DMS 273 treated with DMSO at 0.1 percent for 48 hours (cell line): ENCODE measurements around the gene CDK16.

ENCODE experiments used
- DNase-seq: peaks from one replicate; lab custom pipeline; 2025; lab: John Stamatoyannopoulos, UW

CDK16 gene

GRCh38 chrX:47228550-47229270 is 10.2 kb downstream of the CDK16 start:
- DNase-seq: no peak

- DNase-seq: no peak
Measured at GRCh38 chrX:47229427-47229826, 10.9 kb downstream of the CDK16 start.

DNA sequence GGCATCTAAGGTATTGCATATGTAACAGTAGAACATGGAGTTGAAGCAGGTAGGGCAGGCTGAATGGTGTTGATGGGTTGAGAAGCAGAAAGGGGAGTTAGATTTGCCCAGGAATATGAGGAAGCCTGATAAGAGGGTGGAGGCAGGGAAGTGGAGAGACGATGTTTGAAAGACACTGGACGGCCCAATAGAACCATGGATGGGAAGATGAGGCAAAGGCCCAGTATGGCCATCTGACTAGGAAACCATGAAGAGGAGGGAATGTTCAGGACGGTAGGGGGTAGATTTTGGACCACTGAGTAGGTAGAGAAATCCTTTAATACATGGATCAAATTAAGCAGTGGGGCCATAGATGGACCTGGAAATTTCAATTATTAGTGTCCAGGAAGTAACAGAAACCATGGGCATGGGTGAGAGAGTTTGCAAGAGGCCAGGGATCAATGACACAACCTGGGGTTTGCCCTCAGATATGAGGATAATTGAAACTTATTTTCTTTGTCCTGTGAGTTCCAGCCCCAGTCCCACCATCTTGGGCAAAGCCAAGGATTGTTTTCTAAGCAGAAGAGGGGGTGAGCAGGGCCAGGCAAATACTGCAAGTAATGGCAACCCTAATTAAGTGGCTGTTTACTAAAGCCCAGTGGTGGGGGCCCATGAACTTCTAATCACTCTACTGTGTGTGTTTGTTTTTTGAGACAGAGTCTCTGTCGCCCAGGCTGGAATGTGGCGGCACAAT is 11.8 kb downstream of the CDK16 start:
- DNase-seq: no peak

- no peak for DNase-seq
Measured at GRCh38 chrX:47231167-47231566, 12.7 kb downstream of the CDK16 start.

DNA sequence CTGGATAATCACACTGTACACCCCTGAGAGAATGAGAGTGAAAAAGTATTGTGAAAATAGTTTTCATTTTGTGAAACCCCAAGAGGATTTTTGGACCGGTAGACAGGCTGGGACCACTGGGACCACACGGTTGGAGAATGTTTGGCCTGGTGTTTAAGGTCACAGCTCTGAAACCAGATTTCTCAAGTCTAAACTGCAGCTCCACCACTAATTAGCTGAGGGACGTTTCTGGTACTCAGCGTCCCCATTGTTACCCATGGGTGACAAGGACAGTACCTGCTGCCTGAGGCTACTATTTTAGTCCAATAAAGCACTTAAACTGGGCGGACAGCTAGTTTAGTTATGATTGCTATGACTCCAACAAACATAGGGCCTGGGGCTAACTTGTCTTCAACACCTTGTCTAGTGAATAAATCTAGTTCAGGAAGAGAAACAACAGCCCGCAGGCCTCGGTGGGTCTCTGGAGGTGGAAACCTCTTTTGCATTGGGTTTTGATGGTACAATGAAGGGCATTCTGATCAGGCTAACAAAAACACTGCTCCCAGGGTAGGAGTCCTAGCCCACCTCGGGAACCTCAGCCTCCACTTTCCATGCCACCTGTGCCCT is 13.8 kb downstream of the CDK16 start:
- no peak for DNase-seq

- no peak for DNase-seq
Measured at GRCh38 chrX:47232803-47233332, 14.4 kb downstream of the CDK16 start, which contains the start of gene USP11. TSS of gene USP11 (plus strand) at chrX:47233009. CDS start at chrX:47233044, 35 bp downstream.

- peak; percentile 90 for DNase-seq
Measured at GRCh38 chrX:47233333-47234113, 15.0 kb downstream of the CDK16 start.

DNA sequence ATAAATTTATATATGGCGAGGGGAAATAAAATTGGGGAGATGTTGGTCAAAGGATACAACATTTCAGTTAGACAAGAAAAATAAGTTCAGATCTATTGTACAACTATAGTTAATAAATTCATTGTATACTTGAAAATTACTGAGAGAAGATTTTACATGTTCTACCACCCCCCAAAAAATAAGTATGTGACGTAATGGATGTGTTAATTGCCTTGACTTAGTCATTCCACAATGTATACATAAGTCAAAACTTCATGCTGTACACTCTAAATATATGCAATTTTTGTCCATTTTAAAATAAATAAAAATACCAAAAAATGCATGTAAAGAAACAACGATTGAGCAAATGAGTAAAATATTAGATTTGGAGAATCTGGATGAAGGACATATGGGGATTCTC is 16.1 kb downstream of the CDK16 start:
- DNase-seq: no peak

GRCh38 chrX:47235691-47236103 is 17.2 kb downstream of the CDK16 start:
- no peak for DNase-seq

GRCh38 chrX:47239199-47239598 is 20.7 kb downstream of the CDK16 start:
- no peak for DNase-seq

DNA sequence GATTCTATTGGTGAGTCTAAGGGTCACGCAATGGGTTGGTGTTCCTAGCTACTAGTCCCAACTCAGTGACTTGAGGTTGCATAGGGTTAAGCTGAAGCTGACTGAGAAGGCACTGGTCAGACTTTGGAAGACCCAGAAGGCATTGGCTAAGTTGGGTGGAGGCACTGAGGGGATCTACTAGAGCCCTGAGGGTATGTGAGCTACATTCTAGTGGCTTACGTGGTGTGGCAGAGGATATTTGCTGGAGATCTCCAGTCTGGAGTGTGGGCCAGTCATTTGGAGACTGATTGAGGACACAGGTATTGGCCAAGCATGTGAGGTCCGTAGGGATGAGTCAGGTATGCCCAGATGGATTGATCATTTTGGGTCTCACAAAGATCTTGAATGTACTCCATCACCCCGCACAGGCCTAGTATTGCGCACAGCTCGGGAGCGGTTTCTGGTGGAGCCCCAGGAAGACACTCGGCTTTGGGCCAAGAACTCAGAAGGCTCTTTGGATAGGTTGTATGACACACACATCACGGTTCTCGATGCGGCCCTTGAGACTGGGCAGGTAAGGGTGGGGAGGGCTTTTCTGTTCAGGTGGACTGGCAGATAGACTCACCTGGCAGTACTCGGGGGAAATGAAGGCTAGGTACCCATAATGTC is 21.5 kb downstream of the CDK16 start:
- DNase-seq: no peak

GRCh38 chrX:47240619-47241018 is 22.1 kb downstream of the CDK16 start:
- no peak for DNase-seq

DNA sequence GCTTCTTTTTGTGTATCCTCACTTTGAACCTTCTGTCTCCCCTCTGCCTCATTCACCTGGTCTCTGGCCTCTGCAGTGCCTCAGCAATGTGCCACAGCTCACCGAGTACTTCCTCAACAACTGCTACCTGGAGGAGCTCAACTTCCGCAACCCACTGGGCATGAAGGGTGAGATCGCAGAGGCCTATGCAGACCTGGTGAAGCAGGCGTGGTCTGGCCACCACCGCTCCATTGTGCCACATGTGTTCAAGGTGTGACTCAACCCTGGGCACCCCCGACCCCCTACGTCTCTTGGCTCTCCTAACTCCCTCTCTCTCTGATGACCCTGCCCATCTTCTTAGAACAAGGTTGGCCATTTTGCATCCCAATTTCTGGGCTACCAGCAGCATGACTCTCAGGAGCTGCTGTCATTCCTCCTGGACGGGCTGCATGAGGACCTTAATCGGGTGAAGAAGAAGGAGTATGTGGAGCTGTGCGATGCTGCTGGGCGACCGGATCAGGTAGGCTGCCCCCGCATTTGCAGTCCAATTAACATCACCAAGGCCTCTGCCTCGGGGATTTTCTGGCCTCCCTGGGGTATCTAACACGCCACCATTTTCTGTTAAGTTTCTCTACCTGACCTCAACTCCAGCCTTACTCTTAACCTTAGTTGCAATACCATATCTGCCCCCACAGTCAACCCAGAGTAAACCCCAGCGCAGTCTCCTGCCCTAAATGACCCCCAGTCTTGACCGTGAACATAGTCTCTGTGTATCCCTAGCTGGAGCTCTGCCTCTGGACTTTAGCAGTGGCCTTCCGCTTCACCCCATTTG is 22.9 kb downstream of the CDK16 start:
- no peak for DNase-seq

DNA sequence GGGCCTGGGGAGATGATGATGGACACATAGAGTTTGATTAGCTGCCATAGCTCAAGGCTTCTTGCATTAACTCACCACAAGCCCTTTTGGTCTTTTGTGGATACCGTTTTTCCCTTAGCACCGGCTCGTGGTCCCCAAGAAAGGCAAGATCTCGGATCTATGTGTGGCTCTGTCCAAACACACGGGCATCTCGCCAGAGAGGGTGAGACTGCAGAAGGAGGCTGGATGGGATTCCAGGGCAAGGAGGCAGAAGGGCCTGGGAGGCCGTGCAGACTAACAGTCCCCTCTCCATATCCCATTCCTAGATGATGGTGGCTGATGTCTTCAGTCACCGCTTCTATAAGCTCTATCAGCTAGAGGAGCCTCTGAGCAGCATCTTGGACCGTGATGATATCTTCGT is 23.8 kb downstream of the CDK16 start:
- DNase-seq: no peak

DNA sequence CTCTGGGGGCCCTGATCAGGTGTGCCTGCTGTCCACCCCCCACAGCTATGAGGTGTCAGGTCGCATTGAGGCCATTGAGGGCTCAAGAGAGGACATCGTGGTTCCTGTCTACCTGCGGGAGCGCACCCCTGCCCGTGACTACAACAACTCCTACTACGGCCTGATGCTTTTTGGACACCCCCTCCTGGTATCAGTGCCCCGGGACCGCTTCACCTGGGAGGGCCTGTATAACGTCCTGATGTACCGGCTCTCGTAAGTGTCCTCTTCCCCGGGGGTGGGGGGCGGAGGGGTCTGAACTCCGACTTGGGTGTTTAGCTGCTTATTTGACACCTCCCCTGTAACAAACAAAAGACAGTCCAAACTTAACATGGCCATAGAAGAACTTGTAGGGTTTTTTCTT is 24.9 kb downstream of the CDK16 start:
- DNase-seq: no peak

- no peak for DNase-seq
Measured at GRCh38 chrX:47244676-47245075, 26.2 kb downstream of the CDK16 start.

- DNase-seq: peak; percentile 36
Measured at GRCh38 chrX:47245156-47245555, 26.7 kb downstream of the CDK16 start.

DNA sequence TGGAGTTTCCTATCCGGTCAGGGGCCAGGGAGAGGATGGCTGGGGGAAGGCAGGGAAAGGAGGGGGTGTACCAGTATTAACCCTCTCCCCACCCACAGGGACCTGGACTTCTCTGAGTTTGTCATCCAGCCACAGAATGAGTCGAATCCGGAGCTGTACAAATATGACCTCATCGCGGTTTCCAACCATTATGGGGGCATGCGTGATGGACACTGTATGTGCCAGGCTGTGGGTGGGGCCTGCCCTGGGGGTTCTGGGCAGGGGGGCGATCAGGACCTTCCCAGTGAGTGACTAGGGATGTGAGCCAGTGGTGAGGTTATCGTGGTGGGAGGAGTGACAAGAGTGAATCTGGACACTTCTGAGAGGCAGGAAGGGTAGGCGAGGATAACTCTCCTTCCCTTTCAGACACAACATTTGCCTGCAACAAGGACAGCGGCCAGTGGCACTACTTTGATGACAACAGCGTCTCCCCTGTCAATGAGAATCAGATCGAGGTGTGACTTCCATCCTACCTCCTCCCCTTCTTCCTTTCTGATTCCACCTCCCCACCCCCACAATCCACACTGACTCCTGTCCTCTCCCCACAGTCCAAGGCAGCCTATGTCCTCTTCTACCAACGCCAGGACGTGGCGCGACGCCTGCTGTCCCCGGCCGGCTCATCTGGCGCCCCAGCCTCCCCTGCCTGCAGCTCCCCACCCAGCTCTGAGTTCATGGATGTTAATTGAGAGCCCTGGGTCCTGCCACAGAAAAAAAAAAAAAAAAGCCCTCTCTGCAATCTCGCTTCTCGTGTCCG is 28.9 kb downstream of the CDK16 start:
- DNase-seq: no peak

DNA sequence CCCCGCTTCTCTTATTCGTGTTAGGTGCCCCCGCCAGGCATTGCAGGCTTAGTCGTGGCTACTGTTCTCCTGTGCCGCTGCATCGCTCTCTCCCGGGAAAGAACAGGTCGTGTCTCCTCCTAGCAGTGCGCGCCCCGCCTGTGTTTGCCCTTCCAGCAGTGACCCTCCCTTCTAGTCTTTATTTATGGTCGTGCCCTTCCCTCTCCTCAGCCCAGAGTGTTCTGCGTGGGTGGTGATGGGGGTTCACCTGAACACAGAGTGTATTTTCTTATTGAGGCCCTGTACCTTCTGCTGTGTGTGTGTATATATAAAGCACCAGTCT is 29.5 kb downstream of the CDK16 start:
- no peak for DNase-seq

DNA sequence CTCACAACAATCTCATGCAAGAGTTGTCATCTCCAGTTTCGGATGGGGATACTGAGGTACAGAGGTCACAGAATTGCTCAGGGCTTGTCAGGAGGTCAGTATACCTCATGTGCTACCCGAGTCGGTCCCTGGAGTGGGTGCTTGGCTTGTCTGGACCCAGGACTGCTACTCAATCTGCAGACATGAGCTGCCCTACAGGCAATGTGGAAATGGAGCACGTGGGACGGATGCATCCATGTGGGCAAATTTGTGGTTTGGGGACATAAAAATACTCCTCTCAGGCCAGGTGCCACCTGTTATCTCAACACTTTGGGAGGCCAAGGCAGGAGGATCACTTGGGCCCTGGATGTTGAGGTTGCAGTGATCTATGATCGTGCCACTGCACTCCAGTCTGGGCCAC is 30.1 kb downstream of the CDK16 start:
- no peak for DNase-seq
